OCI-LY1 (cell line): ENCODE results near the gene OVOL3.

Source experiments
- EZH2 ChIP-seq: fragments of 200-600 bp; sonication (generic), shearing (Covaris generic); IDR thresholded peaks from 2 replicates; pipeline ENCODE4 v1.8.0; 2017; ENCODE audit warnings: borderline replicate concordance, mixed run types, mild to moderate bottlenecking, antibody characterized with exemption, low read length, moderate library complexity, mixed read lengths
- TF ChIP-seq, protein P1 (sequence below): fragments of 200-600 bp; sonication (generic), shearing (Covaris generic); IDR thresholded peaks from 2 replicates; pipeline ENCODE4 v1.5.1; 2017; ENCODE audit warnings: mild to moderate bottlenecking, antibody characterized with exemption, low read length, moderate library complexity, mixed read lengths

DNA sequence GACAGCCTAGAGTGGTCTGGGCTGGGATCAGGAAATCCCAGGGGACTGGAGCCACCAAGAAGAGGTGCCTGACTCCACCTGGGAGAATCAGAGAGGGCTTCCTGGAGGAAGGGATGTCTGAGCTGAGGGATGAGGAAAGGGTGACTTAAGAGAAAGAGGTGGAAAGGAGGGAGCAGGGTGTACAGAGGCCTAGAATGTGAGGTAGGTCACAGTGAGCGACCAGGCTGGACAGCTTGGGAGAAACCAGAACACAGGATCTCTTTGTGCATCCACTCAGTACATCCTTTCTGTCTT lies 5.3 kb downstream of the OVOL3 start:
- TF ChIP-seq, protein P1, sequence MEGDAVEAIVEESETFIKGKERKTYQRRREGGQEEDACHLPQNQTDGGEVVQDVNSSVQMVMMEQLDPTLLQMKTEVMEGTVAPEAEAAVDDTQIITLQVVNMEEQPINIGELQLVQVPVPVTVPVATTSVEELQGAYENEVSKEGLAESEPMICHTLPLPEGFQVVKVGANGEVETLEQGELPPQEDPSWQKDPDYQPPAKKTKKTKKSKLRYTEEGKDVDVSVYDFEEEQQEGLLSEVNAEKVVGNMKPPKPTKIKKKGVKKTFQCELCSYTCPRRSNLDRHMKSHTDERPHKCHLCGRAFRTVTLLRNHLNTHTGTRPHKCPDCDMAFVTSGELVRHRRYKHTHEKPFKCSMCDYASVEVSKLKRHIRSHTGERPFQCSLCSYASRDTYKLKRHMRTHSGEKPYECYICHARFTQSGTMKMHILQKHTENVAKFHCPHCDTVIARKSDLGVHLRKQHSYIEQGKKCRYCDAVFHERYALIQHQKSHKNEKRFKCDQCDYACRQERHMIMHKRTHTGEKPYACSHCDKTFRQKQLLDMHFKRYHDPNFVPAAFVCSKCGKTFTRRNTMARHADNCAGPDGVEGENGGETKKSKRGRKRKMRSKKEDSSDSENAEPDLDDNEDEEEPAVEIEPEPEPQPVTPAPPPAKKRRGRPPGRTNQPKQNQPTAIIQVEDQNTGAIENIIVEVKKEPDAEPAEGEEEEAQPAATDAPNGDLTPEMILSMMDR, result no peak
- no peak for TF ChIP-seq EZH2
